Measurements from ENCODE around the gene EGFL7. TPM values are rescaled to one million over a fixed set of nuclear protein-coding genes. Genes with fewer than 3 reads are reported as not detected.
A peak's percentile ranks its signal among the peaks of the same experiment; 100 is the strongest.

EGFL7 gene
- total RNA-seq: 57.1 TPM

GRCh38 chr9:136662656-136663581 lies at the start of gene EGFL7:
EGFL7 (plus strand) TSS chr9:136662916; CDS start chr9:136668283, 5,367 bp downstream.
- no peak for DNase-seq

- no peak for DNase-seq
Observed at GRCh38 chr9:136613824-136614371, 48.8 kb upstream of the EGFL7 start.

GRCh38 chr9:136614372-136614922 lies 48.3 kb upstream of the EGFL7 start:
- DNase-seq: no peak

DNA sequence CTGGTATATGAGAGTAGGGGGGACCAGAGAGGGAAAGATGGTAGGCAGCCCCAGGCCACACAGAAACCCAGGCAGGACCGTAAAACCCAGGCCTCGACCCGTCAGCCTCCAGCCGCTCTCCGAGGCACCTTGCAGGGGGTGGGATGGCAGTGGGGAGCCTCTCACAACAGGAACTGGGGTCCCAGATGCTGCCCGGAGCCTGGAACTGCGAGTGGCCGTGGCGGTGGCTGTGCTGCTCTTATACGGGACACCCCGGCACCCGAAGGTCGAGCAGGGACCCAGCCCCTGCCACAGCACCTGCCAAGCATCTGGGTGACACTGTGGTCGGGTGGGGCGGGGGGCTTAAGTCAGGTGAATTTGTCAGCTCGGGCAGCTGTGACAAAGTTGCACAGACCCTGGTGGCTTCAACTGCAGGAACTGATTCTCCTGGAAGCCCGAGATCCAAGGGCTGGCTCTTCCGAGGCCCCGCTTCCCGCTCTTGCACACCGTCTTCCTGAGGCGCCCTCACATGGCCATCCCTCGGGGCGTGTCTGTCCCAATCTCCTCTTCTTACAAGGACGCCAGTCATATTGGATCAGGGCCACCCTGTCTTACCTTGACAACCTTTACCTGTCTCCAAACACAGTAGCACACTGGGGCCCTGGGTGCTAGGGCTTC lies 47.6 kb upstream of the EGFL7 start:
- no peak for DNase-seq

DNA sequence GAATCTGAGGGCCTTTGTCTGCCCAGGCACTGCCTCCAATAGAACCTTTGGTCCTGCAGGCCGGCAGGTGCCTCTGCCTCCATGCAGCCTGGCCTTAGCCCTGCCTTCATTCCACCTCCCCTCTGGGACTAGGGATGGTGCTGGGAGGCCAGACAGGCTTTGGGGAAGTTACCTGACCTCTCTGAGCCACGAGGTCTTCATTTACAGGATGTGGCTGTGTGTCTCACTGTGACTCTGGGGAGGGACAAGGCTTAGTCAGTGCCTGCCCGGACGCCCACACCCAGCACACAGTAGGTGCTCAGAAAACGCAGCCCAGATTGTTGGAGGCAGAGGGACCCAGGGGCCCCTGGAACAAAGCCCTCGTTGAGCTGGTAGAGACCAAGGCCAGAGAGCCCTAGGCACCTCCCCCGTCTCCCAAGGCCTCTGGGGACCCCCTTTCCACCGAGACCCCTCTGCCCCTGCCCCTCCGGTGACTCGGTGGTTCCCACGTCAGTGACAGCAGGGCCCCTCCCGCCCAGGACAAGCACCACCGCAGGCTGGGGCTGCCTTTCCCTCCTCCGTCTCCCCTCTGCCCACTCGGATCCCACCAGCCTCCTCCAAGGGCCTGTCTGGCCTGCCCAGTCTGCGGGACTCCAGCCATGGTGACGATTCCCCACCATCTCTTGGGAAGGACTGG lies 46.9 kb upstream of the EGFL7 start:
- no peak for DNase-seq

DNA sequence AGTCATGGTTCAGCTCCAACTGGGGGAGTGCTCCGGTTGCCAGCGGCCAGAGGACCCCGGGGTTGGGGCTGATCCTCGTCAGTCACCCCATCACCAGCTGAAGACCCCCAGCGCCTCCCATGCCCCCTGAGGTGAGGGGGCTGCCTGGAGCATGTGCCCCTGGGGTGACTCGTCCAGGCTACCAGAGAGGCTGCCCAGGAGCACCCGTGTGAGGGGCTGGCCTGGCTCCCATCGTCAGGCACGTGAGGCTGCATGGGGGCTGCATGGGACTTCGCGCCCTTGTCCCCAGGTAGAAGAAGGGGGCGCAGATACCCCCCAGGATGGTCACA lies 46.4 kb upstream of the EGFL7 start:
- no peak for DNase-seq

- no peak for DNase-seq
Observed at GRCh38 chr9:136616948-136617695, 45.6 kb upstream of the EGFL7 start.

GRCh38 chr9:136617746-136618579 lies 44.8 kb upstream of the EGFL7 start:
- no peak for DNase-seq

- no peak for DNase-seq
Observed at GRCh38 chr9:136618580-136619547, 43.9 kb upstream of the EGFL7 start.

DNA sequence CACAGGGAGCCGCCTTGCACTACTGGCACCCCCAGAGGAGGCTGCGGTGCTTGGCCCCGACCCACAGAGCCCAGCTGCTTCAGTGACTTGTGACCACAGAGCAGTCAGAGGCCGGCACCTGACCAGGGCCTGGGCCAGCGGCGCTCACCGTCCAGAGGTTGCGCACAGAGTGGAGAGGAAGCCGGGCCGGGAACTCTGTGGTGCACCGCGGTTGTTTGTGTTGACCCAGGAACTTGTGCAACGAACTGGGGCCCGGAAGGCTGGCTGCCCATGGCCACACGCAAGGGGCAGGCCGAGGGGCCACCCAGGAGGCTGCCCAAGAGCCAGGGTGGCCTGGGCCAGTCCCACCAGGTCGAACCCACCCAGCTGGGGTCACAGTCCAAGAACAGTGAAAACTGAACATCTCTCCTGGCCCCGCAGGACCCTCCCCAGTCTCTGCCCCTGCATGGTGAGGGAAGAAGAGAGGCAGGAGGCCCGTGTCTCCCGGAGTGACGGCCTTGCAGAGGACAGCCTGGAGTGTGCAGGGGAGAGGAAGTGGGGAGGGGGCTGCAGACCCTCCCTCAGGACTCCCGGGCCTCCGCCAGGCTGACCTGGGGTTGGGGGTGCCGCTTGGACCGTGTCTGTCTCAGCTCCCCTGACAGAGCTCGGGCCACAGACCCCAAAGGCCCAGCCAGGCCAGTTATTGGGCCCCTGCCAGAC lies 42.8 kb upstream of the EGFL7 start:
- no peak for DNase-seq

DNA sequence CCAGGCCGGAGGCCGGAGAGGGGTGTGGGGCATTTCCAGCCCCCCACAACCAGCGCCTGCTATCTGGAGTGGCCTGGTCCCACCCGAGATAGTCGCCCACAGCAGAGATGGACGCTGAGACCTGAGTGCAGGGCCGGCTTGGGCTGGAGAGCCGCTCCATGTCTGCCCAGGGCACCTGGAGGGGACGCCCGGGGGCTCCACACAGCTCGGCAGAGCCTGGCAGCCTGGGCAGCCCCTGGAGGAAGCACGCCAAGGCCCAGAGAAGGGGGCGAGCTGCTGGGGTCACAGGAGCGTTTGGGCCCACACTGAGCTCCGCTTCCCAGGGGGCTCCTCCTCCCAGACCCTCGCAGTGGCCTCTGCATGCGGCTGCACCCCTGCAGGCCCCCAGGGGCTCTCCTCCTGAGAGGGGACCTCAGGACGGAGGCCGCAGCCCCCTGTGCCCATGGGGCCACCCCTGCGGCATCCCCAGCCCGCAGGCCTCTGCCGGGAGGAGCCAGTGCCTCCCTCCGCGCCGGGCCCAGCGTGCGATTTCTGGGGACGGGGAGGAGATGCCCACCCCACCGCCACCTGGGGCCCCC lies 42.2 kb upstream of the EGFL7 start:
- no peak for DNase-seq

GRCh38 chr9:136621019-136621733 lies 41.5 kb upstream of the EGFL7 start:
- DNase-seq: peak; percentile 66

DNA sequence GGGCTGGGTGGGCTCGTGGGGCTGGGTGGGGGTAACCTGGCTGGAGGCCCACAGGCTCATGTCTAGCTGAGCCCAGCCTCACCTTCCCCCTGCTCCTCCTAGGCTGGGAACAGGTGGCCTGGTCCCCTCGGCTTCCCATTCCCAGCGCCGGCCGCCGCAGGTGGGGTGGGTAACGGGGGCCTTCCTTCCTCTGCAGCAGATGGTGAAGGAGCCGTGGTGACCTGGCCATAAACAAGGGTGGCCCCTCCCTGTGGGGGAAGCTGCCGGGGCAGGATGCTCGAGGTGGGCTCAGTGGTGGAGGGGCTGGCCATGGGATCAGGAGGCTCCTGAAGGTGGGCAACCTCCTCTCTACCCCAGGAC lies 41.0 kb upstream of the EGFL7 start:
- no peak for DNase-seq

DNA sequence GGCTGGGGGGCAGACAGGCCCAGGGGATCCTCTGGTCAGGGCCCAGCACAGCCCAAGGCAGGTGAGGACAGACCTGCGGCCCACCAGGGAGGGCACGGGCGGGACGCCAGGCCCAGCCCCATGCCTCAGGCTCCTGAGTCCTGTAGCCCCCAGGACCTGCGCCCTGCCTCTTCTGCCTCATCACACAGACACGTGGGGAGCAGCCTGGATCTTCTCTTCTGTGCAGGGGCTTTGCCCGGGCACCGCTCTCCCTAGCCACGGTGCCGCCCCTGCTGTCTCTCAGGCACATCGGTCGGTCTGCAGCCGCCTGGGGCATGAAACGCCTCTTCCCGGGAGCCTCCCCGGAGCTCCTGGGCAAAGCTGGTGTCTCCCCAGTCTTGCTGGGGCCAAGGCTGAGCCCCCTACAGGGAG lies 40.2 kb upstream of the EGFL7 start:
- DNase-seq: no peak

DNA sequence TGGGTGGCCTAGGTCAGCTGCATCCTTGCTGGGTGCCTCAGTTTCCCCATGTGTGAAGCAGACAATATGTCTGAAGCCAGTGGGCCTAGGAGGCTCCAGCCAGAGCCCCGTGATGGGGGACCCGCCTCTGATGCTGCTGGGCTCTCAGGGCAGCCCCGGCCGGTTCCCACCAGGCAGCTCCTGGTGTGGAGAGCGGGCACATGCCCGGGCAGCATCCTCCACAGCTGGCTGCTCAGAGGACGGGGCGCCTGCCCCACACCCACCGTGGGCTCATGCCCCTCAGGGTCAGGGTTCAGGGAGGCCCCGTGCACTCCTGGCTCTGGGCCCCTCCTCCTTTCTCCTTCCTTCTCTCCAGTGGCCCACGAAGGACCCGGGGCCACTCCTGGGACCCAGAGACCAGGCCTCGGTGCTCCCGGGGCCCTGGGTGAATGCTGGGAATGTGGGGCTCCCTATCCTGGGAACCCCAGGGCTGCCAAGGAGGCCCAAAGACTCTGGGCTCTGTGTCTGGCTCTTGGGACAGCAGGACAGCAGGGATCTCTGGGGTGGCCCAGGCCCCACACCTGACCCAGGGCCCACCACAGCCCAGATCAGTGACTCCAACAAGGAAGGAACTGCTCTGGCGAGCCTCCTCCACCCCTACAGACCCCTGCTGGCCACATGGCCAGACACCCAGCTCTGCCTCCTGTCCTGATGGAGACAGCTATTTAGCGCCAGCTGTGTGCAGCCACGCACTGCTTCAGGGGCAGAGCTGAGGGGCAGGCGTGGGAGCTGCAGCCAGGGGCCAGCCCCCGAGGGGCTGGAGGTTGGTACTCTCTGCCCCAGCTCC lies 39.5 kb upstream of the EGFL7 start:
- no peak for DNase-seq

- peak; percentile 65 for DNase-seq
Observed at GRCh38 chr9:136623842-136624183, 38.9 kb upstream of the EGFL7 start.
